Retinal pigment epithelial cell (primary cell): ENCODE data around the gene DNAJC4.

Source experiments
- DNase-seq: peaks from one replicate; pipeline ENCODE4 v3.0.0-alpha.2; 2010; ENCODE audit warnings: low read depth
- H3K4me3 ChIP-seq: 2 replicates; pipeline ENCODE4 v1.5.1; 2011; ENCODE audit warnings: mild to moderate bottlenecking, low read length, control low read depth, moderate library complexity
- CTCF ChIP-seq: conservative IDR thresholded peaks from 2 replicates; pipeline ENCODE4 v1.5.1; 2011; ENCODE audit warnings: low read depth, low read length, control low read depth, inconsistent platforms

The DNAJC4 gene

GRCh38 chr11:64225608-64226506 lies 4.5 kb upstream of the DNAJC4 start, which contains the start of the genes NUDT22 and TRPT1:
Gene NUDT22, plus strand, starts transcription at chr11:64226274. Its CDS starts 379 bp downstream, at chr11:64226653.
Gene TRPT1, minus strand, starts transcription at chr11:64226186. Its CDS starts 326 bp downstream, at chr11:64225860.
- peak; percentile 39 for TF ChIP-seq CTCF
- peak within 1 kb of the TSS; percentile 86 for H3K4me3 ChIP-seq
- peak; percentile 33 for DNase-seq

DNA sequence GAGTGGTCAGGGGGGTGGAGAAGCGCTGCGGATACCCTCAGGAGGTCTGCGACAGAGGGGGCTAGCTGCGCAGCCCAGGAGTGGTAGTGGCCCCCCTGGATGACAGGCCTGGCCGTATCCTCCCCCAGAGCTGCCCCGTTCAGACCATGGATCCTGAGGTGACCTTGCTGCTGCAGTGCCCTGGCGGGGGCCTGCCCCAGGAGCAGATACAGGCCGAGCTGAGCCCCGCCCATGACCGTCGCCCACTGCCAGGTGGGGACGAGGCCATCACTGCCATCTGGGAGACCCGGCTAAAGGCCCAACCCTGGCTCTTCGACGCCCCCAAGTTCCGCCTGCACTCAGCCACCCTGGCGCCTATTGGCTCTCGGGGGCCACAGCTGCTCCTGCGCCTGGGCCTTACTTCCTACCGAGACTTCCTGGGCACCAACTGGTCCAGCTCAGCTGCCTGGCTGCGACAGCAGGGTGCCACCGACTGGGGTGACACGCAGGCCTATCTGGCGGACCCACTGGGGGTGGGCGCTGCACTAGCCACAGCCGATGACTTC lies 3.8 kb upstream of the DNAJC4 start:
- DNase-seq = no peak
- no peak for TF ChIP-seq CTCF
- H3K4me3 ChIP-seq = peak overlapping the region; percentile 86

- no peak for DNase-seq
- peak overlapping the region; percentile 14 for H3K4me3 ChIP-seq
- no peak for TF ChIP-seq CTCF
Observed at GRCh38 chr11:64227405-64227956, 2.9 kb upstream of the DNAJC4 start.

DNA sequence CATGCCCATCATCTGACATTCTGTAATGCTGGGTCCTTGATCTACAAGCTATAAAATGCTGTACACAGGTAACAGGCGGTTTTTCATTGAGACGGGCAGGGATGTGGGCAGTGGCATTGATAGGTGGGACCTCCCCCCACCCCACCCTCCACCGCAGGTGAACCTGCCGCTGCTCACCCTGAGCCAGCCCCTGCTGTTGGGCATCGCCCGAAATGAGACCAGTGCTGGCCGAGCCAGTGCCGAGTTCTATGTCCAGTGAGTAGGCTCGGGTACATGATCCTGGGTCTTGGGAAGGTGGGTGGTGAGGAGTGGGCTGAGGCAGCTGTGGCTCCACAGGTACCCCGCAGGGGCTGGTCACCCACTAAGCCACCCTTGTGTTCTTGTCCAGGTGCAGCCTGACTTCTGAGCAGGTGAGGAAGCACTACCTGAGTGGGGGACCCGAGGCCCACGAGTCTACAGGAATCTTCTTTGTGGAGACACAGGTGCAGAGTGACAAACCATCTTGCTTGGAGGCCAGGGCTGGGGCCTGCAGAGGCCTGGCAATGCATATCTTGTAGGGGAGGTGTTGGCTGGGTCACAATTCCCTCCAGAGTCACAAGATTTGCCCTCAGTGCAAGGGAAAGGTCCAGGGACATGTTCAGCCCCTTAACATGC lies 1.1 kb upstream of the DNAJC4 start:
- TF ChIP-seq CTCF = no peak
- DNase-seq = no peak
- no peak overlapping the region for H3K4me3 ChIP-seq

- TF ChIP-seq CTCF = no peak
- peak overlapping the region; percentile 81 for H3K4me3 ChIP-seq
- no peak for DNase-seq
Observed at GRCh38 chr11:64229744-64230170, 591 bp upstream of the DNAJC4 start.

- H3K4me3 ChIP-seq = peak overlapping the region; percentile 81
- TF ChIP-seq CTCF = no peak
- no peak for DNase-seq
Observed at GRCh38 chr11:64230985-64231365, 627 bp downstream of the DNAJC4 start.
